ENCODE measurements around the gene ATP1A2. TPM values are rescaled to one million over a fixed set of nuclear protein-coding genes. Genes with fewer than 3 reads are reported as not detected.

The ATP1A2 gene
- total and polyA plus RNA-seq, 4 donors, result 0.09 to 1.5 (median 0.29) TPM

GRCh38 chr1:160139840-160140239 is 24.3 kb downstream of the ATP1A2 start:
- Histone ChIP-seq H3K4me1 (ENCODE audit: control insufficient read depth in 4 of 4, insufficient read depth in 4 of 4, low read length in 3 of 4) (no peaks in the 10 kb centered on the region), H3K27me3 (ENCODE audit: control insufficient read depth in 4 of 4, insufficient read depth in 4 of 4, low read length in 3 of 4) (no peaks in the 10 kb centered on the region), H3K27ac (ENCODE audit: low read depth in 1 of 2, low read length in 2 of 2) (no peak overlapping the region), H3K4me3 (ENCODE audit: low read depth in 1 of 3, low read length in 3 of 3) (no peak overlapping the region), H3K36me3 (ENCODE audit: control insufficient read depth in 4 of 4, insufficient read depth in 3 of 4, low read depth in 1 of 4, low read length in 3 of 4) (no peaks in the 10 kb centered on the region), H3K9ac (ENCODE audit: low read depth in 1 of 2, low read length in 2 of 2) (no peak overlapping the region), H3K9me3 (ENCODE audit: control insufficient read depth in 4 of 4, low read length in 3 of 4) (no peaks in the 10 kb centered on the region)
- no peak for TF ChIP-seq NR2F2 (IDR thresholded peaks at IDR 0.05)
- TF ChIP-seq YY1 (IDR thresholded peaks at IDR 0.05), result no peak
- no peak for TF ChIP-seq JUND (IDR thresholded peaks at IDR 0.05)
- TF ChIP-seq RXRA (IDR thresholded peaks at IDR 0.05), result no peak
- TF ChIP-seq ZBTB33 (IDR thresholded peaks at IDR 0.05), result no peak
- TF ChIP-seq GABPA (IDR thresholded peaks at IDR 0.05 in 1 of 2, conservative IDR thresholded peaks at IDR 0.05 in 1 of 2), result no peak
- no peak for TF ChIP-seq MAX (IDR thresholded peaks at IDR 0.05)
- TF ChIP-seq EGR1 (IDR thresholded peaks at IDR 0.05; ENCODE audit: low read depth in 2 of 2), result no peak
- no peak for TF ChIP-seq FOXA2 (IDR thresholded peaks at IDR 0.05)
- TF ChIP-seq HNF4G (IDR thresholded peaks at IDR 0.05), result no peak
- no peak for TF ChIP-seq FOXA1 (IDR thresholded peaks at IDR 0.05)
- TF ChIP-seq SP1 (IDR thresholded peaks at IDR 0.05), result no peak
- TF ChIP-seq RAD21 (IDR thresholded peaks at IDR 0.05), result no peak
- TF ChIP-seq, protein P1, sequence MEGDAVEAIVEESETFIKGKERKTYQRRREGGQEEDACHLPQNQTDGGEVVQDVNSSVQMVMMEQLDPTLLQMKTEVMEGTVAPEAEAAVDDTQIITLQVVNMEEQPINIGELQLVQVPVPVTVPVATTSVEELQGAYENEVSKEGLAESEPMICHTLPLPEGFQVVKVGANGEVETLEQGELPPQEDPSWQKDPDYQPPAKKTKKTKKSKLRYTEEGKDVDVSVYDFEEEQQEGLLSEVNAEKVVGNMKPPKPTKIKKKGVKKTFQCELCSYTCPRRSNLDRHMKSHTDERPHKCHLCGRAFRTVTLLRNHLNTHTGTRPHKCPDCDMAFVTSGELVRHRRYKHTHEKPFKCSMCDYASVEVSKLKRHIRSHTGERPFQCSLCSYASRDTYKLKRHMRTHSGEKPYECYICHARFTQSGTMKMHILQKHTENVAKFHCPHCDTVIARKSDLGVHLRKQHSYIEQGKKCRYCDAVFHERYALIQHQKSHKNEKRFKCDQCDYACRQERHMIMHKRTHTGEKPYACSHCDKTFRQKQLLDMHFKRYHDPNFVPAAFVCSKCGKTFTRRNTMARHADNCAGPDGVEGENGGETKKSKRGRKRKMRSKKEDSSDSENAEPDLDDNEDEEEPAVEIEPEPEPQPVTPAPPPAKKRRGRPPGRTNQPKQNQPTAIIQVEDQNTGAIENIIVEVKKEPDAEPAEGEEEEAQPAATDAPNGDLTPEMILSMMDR (IDR thresholded peaks at IDR 0.05; ENCODE audit: low read depth, low read length, missing input control), result no peak
- TF ChIP-seq TAF1 (conservative IDR thresholded peaks at IDR 0.05), result no peak
- no peak for TF ChIP-seq REST (IDR thresholded peaks at IDR 0.05)
- TF ChIP-seq ATF3 (IDR thresholded peaks at IDR 0.05), result no peak
- TF ChIP-seq HNF4A (conservative IDR thresholded peaks at IDR 0.05), result no peak
- DNase-seq (ENCODE audit: low spot score), result no peak
- WGBS, result 92% methylated on average over 8 of the region's 8 CpGs
